ENCODE data around the gene RMRP. TPM values are rescaled to one million over a fixed set of nuclear protein-coding genes. Genes with fewer than 3 reads are reported as not detected.

Gene RMRP
- total and polyA plus RNA-seq, 7 donors, result 26.8 to 10,280 (median 4,774) TPM; not detected in 2

DNA sequence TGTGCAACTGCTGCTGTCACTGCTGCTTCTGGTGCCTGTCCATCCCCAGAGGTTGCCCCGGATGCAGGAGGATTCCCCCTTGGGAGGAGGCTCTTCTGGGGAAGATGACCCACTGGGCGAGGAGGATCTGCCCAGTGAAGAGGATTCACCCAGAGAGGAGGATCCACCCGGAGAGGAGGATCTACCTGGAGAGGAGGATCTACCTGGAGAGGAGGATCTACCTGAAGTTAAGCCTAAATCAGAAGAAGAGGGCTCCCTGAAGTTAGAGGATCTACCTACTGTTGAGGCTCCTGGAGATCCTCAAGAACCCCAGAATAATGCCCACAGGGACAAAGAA lies 16.2 kb upstream of the RMRP start:
- Histone ChIP-seq H3K27me3 (ENCODE audit: insufficient read depth in 3 of 3, low read length in 2 of 3) (no peaks in the 10 kb centered on the region), H3K4me3 (no peak overlapping the region), H3K36me3 (ENCODE audit: insufficient read depth in 1 of 2, low read depth in 1 of 2) (no peaks in the 10 kb centered on the region), H3K4me1 (peaks cover 20% of the 10 kb centered on the region), H3K27ac (no peak overlapping the region), H3K9me3 (no peaks in the 10 kb centered on the region)
- DNase-seq (no peak), ATAC-seq (no peak)
- intact Hi-C loops (cut with DNase I), result loop anchor here in 1 of 2 donors (2.0 kb wide), 1 partner anchor 45 kb away; no protein-coding TSS in a partner anchor
- TF ChIP-seq, protein P1, sequence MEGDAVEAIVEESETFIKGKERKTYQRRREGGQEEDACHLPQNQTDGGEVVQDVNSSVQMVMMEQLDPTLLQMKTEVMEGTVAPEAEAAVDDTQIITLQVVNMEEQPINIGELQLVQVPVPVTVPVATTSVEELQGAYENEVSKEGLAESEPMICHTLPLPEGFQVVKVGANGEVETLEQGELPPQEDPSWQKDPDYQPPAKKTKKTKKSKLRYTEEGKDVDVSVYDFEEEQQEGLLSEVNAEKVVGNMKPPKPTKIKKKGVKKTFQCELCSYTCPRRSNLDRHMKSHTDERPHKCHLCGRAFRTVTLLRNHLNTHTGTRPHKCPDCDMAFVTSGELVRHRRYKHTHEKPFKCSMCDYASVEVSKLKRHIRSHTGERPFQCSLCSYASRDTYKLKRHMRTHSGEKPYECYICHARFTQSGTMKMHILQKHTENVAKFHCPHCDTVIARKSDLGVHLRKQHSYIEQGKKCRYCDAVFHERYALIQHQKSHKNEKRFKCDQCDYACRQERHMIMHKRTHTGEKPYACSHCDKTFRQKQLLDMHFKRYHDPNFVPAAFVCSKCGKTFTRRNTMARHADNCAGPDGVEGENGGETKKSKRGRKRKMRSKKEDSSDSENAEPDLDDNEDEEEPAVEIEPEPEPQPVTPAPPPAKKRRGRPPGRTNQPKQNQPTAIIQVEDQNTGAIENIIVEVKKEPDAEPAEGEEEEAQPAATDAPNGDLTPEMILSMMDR (IDR thresholded peaks at IDR 0.05), result no peak
- WGBS, 3 donors, result 49 to 74% (median 53%) methylated on average over 3 of the region's 3 CpGs

DNA sequence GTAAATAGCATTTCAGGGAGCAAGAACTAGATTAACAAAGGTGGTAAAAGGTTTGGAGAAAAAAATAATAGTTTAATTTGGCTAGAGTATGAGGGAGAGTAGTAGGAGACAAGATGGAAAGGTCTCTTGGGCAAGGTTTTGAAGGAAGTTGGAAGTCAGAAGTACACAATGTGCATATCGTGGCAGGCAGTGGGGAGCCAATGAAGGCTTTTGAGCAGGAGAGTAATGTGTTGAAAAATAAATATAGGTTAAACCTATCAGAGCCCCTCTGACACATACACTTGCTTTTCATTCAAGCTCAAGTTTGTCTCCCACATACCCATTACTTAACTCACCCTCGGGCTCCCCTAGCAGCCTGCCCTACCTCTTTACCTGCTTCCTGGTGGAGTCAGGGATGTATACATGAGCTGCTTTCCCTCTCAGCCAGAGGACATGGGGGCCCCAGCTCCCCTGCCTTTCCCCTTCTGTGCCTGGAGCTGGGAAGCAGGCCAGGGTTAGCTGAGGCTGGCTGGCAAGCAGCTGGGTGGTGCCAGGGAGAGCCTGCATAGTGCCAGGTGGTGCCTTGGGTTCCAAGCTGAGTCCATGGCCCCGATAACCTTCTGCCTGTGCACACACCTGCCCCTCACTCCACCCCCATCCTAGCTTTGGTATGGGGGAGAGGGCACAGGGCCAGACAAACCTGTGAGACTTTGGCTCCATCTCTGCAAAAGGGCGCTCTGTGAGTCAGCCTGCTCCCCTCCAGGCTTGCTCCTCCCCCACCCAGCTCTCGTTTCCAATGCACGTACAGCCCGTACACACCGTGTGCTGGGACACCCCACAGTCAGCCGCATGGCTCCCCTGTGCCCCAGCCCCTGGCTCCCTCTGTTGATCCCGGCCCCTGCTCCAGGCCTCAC lies 15.6 kb upstream of the RMRP start, which contains the start of gene CA9:
Gene CA9 (plus strand): TSS at position 797 of the 893 bp plus-strand sequence. CDS start 32 bp downstream, at position 829.
- intact Hi-C loops (cut with DNase I), result loop anchor here in 1 of 2 donors (2.0 kb wide), 1 partner anchor 45 kb away; no protein-coding TSS in a partner anchor
- Histone ChIP-seq H3K4me1 (peaks cover 20% of the 10 kb centered on the region), H3K9me3 (no peaks in the 10 kb centered on the region), H3K4me3 (no peak within 1 kb of the TSS), H3K27me3 (ENCODE audit: insufficient read depth in 3 of 3, low read length in 2 of 3) (no peaks in the 10 kb centered on the region), H3K27ac (peak within 1 kb of the TSS; percentile 50), H3K36me3 (ENCODE audit: insufficient read depth in 1 of 2, low read depth in 1 of 2) (no peaks in the 10 kb centered on the region)
- DNase-seq (peak in 1 of 2 donors; percentile 64), ATAC-seq (peak; percentile 58 to 83 (median 72))
- TF ChIP-seq, protein P1 (IDR thresholded peaks at IDR 0.05), result no peak
- WGBS, 3 donors, result 25 to 38% (median 26%) methylated on average over 10 of the region's 10 CpGs

- no peaks in the 10 kb centered on the region for H3K27me3 ChIP-seq (ENCODE audit: insufficient read depth in 3 of 3, low read length in 2 of 3)
- no peaks in the 10 kb centered on the region for H3K36me3 ChIP-seq (ENCODE audit: insufficient read depth in 1 of 2, low read depth in 1 of 2)
- ATAC-seq (no peak), DNase-seq (no peak)
- peaks cover 18% of the 10 kb centered on the region for H3K4me1 ChIP-seq
- TF ChIP-seq, protein P1 (IDR thresholded peaks at IDR 0.05), result no peak
- whole genome bisulfite sequencing, 3 donors, result 57 to 70% (median 65%) methylated on average over 6 of the region's 6 CpGs
- no peaks in the 10 kb centered on the region for H3K9me3 ChIP-seq
- no peak overlapping the region for H3K4me3 ChIP-seq
- intact Hi-C loops (cut with DNase I), result no loop called here
- no peak overlapping the region for H3K27ac ChIP-seq
Measured at GRCh38 chr9:35669331-35670145, 11.7 kb upstream of the RMRP start.

DNA sequence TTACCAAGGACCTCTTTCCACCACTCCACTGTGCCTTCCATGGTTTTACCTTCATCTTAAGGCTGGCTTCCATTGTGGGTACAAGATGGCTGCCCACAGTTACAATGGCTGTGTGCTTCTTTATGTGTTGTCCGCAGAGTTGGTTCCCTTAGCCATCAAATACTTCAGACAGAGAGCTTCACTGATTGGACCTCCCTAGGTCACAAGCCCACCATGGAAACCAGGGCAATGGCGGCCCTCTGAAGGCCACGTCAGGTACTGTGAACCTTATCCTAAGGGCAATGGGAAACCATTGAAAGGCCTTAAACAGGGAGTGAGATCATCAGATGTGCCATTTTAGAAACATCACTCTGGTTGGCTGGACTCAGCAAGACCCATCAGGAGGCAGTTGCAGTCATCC lies 10.1 kb upstream of the RMRP start:
- H3K27me3 ChIP-seq (ENCODE audit: insufficient read depth in 3 of 3, low read length in 2 of 3), result no peaks in the 10 kb centered on the region
- ATAC-seq (no peak), DNase-seq (no peak)
- H3K36me3 ChIP-seq (ENCODE audit: insufficient read depth in 1 of 2, low read depth in 1 of 2), result no peaks in the 10 kb centered on the region
- 95 to 97% (median 97%) methylated on average over 3 of the region's 3 CpGs for WGBS, 3 donors
- intact Hi-C loops (cut with DNase I), result no loop called here
- H3K27ac ChIP-seq, result no peak overlapping the region
- TF ChIP-seq, protein P1 (IDR thresholded peaks at IDR 0.05), result no peak
- H3K4me3 ChIP-seq, result no peak overlapping the region
- peaks cover 8% of the 10 kb centered on the region for H3K4me1 ChIP-seq
- no peaks in the 10 kb centered on the region for H3K9me3 ChIP-seq
